Measurements from ENCODE around the gene ERMAP. TPM values are rescaled to one million over a fixed set of nuclear protein-coding genes. Genes with fewer than 3 reads are reported as not detected.
"Not testable (repeated sequence)": the region's sequence is repeated elsewhere in the genome, so short reads cannot be mapped to it uniquely, and the experiment has no call there.

The ERMAP gene
- total RNA-seq, 1 experiment from 2014 or later: 20.1 TPM

- in situ Hi-C loops (cut with HindIII; ENCODE audit: low pct_unique_long_range_greater_than_20kb, low sequenced_read_pairs): no loop called here
- no peak for DNase-seq (ENCODE audit: low read depth)
Observed at GRCh38 chr1:42801832-42802473, 15.0 kb upstream of the ERMAP start.

- in situ Hi-C loops (cut with HindIII; ENCODE audit: low pct_unique_long_range_greater_than_20kb, low sequenced_read_pairs): no loop called here
Observed at GRCh38 chr1:42806171-42806570, 10.8 kb upstream of the ERMAP start.

GRCh38 chr1:42806593-42806992 lies 10.3 kb upstream of the ERMAP start:
- in situ Hi-C loops (cut with HindIII; ENCODE audit: low pct_unique_long_range_greater_than_20kb, low sequenced_read_pairs): no loop called here
- DNase-seq (ENCODE audit: low read depth): no peak

More at GRCh38 chr1:42806171-42806570, 10.8 kb upstream of the ERMAP start:
- DNase-seq (ENCODE audit: low read depth): no peak

- in situ Hi-C loops (cut with HindIII; ENCODE audit: low pct_unique_long_range_greater_than_20kb, low sequenced_read_pairs): no loop called here
- DNase-seq (ENCODE audit: low read depth): no peak
Observed at GRCh38 chr1:42807056-42807668, 9.8 kb upstream of the ERMAP start.

- DNase-seq (ENCODE audit: low read depth); in situ Hi-C loops (cut with HindIII; ENCODE audit: low pct_unique_long_range_greater_than_20kb, low sequenced_read_pairs): not testable (repeated sequence)
Observed at GRCh38 chr1:42814815-42815214, 2.1 kb upstream of the ERMAP start.

- in situ Hi-C loops (cut with HindIII; ENCODE audit: low pct_unique_long_range_greater_than_20kb, low sequenced_read_pairs): no loop called here
- peak; percentile 3 for DNase-seq (ENCODE audit: low read depth)
Observed at GRCh38 chr1:42815941-42816584, 859 bp upstream of the ERMAP start.

GRCh38 chr1:42817440-42817767 lies 482 bp downstream of the ERMAP start:
- in situ Hi-C loops (cut with HindIII; ENCODE audit: low pct_unique_long_range_greater_than_20kb, low sequenced_read_pairs): no loop called here
- DNase-seq (ENCODE audit: low read depth): no peak

GRCh38 chr1:42817976-42818375 lies 1.1 kb downstream of the ERMAP start:
- DNase-seq (ENCODE audit: low read depth): no peak
- in situ Hi-C loops (cut with HindIII; ENCODE audit: low pct_unique_long_range_greater_than_20kb, low sequenced_read_pairs): no loop called here

- in situ Hi-C loops (cut with HindIII; ENCODE audit: low pct_unique_long_range_greater_than_20kb, low sequenced_read_pairs): no loop called here
- no peak for DNase-seq (ENCODE audit: low read depth)
Observed at GRCh38 chr1:42820813-42821212, 3.9 kb downstream of the ERMAP start.

GRCh38 chr1:42821690-42822089 lies 4.8 kb downstream of the ERMAP start:
- in situ Hi-C loops (cut with HindIII; ENCODE audit: low pct_unique_long_range_greater_than_20kb, low sequenced_read_pairs): no loop called here
- DNase-seq (ENCODE audit: low read depth): no peak

GRCh38 chr1:42822800-42823392 lies 6.0 kb downstream of the ERMAP start:
- DNase-seq (ENCODE audit: low read depth): peak; percentile 53
- in situ Hi-C loops (cut with HindIII; ENCODE audit: low pct_unique_long_range_greater_than_20kb, low sequenced_read_pairs): no loop called here

- in situ Hi-C loops (cut with HindIII; ENCODE audit: low pct_unique_long_range_greater_than_20kb, low sequenced_read_pairs): no loop called here
- no peak for DNase-seq (ENCODE audit: low read depth)
Observed at GRCh38 chr1:42824481-42825035, 7.6 kb downstream of the ERMAP start.

- in situ Hi-C loops (cut with HindIII; ENCODE audit: low pct_unique_long_range_greater_than_20kb, low sequenced_read_pairs): no loop called here
Observed at GRCh38 chr1:42825036-42825851, 8.3 kb downstream of the ERMAP start.

GRCh38 chr1:42830631-42831030 lies 13.7 kb downstream of the ERMAP start:
- DNase-seq (ENCODE audit: low read depth): no peak
- in situ Hi-C loops (cut with HindIII; ENCODE audit: low pct_unique_long_range_greater_than_20kb, low sequenced_read_pairs): no loop called here

More at GRCh38 chr1:42825036-42825851, 8.3 kb downstream of the ERMAP start:
- no peak for DNase-seq (ENCODE audit: low read depth)

GRCh38 chr1:42831273-42831672 lies 14.4 kb downstream of the ERMAP start:
- in situ Hi-C loops (cut with HindIII; ENCODE audit: low pct_unique_long_range_greater_than_20kb, low sequenced_read_pairs): no loop called here
- DNase-seq (ENCODE audit: low read depth): no peak

- in situ Hi-C loops (cut with HindIII; ENCODE audit: low pct_unique_long_range_greater_than_20kb, low sequenced_read_pairs): no loop called here
- DNase-seq (ENCODE audit: low read depth): no peak
Observed at GRCh38 chr1:42832641-42833240, 15.8 kb downstream of the ERMAP start.

GRCh38 chr1:42833981-42834380 lies 17.1 kb downstream of the ERMAP start:
- in situ Hi-C loops (cut with HindIII; ENCODE audit: low pct_unique_long_range_greater_than_20kb, low sequenced_read_pairs): no loop called here
- no peak for DNase-seq (ENCODE audit: low read depth)

GRCh38 chr1:42834803-42835202 lies 17.9 kb downstream of the ERMAP start:
- in situ Hi-C loops (cut with HindIII; ENCODE audit: low pct_unique_long_range_greater_than_20kb, low sequenced_read_pairs): no loop called here
- DNase-seq (ENCODE audit: low read depth): no peak

All from Caki2 (cell line).